ENCODE data around the gene ARID3B. TPM values are rescaled to one million over a fixed set of nuclear protein-coding genes. Genes with fewer than 3 reads are reported as not detected.
"Not testable (repeated sequence)": the region's sequence is repeated elsewhere in the genome, so short reads cannot be mapped to it uniquely, and the experiment has no call there.

ARID3B gene
- total RNA-seq, 1 experiment from 2014 or later, result 2.0 TPM

DNA sequence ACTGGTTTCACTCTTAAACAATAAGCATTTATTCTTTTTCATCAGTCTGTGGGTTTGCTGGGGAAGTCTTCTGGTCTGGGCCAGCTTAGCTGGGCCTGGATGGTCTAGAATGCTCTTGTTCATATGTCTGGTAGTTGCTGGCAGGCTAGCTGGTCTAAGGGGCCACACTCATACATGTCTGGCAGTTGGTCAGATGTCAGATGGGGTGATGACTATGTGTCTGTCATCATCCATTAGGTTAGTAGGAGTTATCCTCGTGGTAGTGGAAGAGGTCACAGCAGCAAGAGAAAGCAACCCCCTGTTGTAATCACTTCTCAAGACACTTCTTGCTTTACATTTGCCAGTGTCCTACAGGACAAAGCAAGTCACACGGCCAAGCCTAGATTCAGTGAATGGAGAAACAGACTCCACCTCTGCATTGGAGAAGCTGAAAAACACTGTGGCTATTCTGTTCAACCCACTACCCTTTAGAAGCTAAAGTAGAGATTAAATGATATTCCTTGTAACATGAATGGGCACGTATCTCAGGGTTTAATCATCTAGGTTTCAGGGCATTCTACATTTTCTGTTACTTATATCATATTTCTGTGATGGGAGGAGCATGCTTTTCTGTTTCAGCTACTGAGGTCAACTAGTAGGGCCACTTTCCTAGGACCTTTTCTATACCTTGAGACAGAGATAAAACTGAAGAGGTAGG is 5.5 kb upstream of the ARID3B start:
- DNase-seq (ENCODE audit: low read depth), result peak; percentile 33

DNA sequence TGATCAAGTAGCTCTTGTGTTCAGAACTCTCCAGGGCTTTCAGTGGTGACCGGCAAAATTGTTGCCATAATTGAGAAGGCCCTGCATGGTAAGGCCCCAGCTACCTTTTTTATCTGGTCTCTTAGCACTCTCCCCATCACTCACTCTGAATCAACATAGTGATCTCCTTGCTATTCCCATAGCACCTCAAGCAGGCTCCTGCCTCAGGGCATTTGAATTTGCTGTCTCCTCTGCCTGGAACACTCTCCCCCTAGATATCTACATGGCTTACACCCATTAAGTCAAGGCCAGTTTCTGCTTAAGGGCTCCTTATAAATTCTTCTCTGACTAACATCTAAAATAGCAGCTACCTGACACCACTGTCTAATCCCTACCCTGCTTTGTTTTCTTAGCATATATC is 3.3 kb upstream of the ARID3B start:
- no peak for DNase-seq (ENCODE audit: low read depth)

DNA sequence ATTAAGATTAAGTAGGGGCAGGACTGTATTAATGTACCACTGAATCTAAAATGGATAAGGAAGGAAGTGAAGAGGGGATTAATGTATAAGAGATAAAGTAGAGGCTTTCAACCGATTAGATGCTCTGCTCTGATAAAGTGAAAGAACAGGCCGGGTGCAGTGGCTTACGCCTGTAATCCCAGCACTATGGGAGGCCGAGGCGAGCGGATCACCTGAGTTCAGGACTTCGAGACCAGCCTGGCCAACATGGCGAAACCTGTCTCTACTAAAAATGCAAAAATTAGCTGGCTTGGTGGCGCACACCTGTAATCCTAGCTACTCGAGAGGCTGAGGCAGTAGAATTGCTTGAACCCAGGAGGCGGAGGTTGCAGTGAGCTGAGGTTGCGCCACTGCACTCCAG is 1.5 kb upstream of the ARID3B start:
- not testable (repeated sequence) for DNase-seq (ENCODE audit: low read depth)

DNA sequence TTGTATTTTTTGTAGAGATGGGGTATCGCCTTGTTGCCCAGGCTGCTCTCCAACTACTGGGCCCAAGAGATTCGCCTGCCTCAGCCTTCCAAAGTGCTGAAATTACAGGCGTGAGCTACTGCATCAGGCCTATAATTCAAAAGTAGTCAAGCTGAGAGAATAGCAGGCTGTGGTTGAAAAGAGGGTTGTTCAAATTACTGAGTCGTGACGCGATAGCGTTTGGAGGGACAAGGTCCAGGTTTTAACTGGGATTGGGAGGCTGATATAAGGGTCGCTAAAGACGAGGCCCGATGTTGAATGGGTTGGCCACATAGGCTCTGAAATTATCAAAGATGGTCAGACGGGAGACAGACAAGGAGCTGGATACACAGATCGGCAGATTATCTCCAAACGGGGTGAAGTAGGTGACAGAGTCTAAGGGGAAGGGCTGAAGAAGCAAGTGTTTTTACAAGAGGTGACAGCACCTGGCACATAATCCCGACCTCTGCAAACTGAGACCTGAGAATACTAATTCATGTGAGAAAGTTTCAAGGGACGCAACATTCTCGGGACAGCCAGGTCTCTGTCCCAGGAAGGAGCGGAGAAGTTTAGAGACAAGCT is 759 bp upstream of the ARID3B start:
- DNase-seq (ENCODE audit: low read depth), result peak; percentile 59

DNA sequence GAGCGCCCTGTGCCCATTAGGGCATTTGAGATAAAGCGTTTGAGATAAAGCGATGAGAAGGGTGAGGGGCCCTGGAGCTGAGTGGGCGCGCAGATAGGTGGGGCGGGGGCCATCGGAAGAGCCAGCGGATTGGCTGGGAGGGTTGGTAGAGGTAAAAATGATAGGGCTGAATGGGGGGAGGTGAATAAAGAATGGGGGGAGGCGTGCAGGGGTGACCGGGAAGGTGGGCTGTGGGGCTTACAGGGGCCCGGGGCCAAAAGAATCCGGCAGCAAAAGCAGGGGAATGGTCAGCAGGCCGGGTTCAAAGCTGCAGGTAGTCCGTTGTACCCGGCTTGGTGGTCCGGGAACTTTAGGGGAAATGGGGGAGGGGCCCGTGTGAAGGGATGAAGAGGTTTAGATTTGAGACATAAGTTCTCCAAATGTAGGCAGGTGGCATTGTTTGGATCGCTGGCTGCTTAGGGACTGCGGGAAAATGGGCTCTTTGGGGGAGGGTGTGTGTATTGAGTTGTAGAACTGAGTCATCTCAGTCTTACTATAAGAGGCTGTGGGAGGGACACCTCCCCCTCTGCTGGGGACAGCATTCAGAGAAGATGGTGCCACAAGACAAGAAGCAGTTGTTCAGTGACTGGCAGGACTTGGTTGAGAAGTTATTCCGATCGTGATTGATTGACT is 610 bp downstream of the ARID3B start:
- DNase-seq (ENCODE audit: low read depth), result peak; percentile 74

DNA sequence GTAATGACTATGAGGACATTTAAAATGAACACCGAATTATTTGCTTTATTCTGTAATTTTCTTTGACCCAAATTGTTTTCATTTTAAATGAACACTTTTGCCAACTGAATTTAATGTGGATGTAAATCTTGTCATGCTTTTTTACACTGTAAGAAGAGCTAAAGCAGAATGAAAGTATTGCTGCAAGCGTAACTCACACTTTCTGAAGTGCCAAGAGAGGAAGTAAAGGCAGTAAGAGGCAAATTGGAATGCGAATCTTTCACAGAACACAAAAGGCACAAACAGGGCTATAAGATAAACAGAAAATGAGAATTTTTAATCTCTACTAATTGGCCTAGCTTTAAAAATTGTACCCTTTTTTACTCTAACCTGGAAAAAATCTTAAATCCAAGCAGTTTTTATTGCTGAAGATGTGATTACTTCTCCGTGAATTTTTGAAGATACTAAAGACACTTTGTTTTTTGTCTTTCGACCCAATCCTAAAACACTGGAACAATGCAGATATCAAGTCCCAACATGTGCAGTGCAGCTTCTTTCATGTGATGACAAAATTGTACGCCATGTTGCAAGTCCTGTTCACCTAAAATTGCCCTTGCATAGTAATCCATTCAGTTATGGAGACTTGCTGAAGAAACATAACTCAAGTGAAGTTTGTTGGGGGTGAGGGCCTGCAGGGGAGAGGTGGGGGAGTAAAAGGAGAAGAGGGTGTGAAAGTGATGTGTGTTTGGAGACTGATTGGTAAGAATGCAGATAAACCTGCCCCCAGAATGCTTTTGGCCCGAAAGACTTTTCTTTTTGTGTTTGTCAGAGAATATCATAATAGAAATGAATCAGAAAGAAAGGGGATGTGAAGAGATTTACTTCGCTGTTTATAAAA is 1.4 kb downstream of the ARID3B start:
- no peak for DNase-seq (ENCODE audit: low read depth)

DNA sequence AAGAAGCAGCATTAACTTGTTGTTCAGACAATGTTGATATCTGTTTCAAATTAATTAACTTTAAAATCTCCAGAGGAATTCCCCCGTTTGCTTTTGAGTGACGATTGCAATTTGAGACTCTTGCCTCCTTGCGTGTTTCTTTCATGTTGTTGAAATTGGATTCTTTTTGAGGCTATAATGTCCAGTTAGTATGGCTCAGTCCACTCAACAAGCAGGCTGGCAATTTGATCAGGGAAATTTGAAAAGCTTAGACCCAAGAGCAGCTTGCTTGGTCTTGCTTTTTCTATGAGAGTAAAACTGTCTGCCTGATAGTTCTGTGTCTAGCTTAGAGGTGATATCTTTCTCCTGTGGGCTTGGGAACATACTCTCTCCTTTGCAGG is 2.0 kb downstream of the ARID3B start:
- no peak for DNase-seq (ENCODE audit: low read depth)

DNA sequence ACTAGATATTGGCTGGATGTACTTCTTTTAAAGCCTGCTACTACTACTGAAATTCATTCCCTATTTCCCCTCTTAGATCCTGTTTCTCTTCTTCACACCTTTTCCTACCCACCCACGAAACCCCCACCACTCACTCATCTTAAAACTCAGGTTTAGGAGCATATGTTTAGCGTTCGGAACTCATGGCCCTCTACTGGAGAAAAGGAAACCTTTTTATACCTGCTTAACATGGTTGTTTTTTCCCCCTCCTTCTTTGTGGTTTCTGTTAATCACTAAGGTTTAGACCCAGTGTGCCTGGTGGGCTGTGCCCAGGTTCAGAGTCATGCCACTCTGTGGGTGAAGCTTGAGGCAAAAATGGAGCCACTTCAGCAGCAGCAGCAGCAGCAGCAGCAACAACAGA is 2.6 kb downstream of the ARID3B start:
- no peak for DNase-seq (ENCODE audit: low read depth)

DNA sequence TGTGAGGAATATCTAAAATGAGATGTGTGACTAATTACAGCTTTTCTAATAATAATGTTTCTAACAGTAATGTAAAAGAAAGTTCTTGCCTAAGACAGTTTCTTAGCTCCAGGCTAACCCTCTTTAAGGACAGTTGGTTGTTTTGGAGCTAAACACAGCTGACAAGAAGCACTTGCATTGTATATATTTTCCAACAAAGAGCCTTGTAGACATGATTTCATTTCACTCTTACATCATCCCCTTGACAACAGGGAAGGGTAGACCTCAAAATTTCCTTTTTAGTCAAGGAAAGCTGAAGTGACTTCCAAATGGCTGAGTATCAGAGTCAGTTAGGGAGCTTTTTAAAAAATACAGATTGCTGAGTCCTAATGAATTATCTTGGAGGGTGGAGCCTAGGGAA is 4.1 kb downstream of the ARID3B start:
- no peak for DNase-seq (ENCODE audit: low read depth)

DNA sequence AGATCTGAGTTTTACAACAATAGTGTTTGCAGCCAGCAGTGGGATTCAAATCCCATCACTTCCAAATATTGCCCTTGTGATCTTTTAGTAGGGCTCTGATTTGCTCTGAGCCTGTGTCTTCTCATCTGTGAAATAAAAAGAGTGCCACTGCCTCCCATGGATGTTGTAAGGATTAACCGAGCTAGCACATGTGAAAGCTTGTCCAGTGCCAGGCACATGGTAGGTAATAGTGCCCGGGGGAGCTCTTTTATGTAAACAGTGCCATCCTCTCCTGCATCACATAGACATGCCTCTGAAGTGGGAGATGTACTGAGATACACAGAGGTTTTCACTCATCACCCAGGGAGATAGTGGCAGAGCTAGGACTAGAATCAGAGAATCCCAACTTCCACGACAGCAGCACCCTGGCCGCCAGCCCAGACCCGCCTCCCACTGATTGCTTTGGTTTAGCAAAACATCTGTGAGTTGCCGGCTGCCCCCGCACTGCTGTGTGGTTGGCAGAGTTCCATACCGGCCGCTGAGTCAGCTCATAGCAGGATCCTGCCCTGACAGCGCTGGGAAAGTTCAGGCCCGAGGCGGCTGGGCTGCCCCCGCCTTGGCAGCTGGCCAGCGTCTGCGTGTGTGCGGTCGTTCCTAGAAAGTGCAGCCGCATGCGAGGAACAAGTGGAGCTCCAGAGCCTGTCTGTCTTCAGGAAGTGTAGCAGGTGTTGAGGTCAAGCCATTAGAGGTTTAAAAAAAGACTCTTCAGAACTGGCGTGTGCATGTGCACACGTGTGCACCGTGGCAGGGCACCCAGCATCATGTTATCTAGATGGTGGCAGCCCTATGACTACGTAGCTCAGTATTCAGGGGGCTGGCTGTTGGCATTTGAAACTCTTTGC is 5.0 kb downstream of the ARID3B start:
- DNase-seq (ENCODE audit: low read depth), result peak; percentile 98

DNA sequence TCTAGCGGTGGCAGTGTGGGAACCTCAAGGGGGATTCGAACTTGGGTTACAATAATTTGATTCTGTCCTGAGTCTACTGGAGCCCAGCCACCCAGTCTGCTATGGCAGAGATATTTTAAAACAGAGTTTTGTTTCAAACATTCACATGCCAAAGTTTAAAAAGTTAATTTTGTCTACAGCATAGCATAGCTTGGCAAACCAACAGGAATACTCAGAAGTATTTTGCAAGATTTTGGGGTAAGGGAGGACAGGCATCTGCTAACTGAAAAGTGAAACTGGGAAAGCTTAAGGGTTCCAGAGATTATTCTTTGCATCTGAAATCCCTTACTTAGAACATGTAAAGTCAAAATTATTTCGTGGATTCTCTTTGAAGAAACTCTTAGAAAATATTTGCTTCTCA is 6.6 kb downstream of the ARID3B start:
- DNase-seq (ENCODE audit: low read depth), result no peak

DNA sequence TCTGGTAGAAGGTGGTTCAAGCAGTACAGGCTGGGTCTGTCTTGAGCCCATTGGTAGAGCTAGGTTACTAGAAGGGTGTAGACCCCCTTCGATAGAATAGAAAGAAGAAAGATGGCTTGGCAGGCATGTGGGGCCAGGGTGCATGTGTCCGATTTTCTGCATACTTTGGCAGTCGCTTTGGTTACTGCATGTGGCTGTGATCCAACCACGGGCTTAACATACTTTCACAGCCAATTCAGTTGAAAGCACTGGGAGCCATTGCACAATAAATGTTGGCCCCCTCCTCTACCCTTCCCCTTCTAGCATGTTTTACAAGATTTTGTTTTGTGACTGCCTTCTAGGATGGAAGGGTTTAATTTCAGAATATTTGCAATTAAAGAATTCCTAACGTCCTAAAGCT is 7.2 kb downstream of the ARID3B start:
- no peak for DNase-seq (ENCODE audit: low read depth)

DNA sequence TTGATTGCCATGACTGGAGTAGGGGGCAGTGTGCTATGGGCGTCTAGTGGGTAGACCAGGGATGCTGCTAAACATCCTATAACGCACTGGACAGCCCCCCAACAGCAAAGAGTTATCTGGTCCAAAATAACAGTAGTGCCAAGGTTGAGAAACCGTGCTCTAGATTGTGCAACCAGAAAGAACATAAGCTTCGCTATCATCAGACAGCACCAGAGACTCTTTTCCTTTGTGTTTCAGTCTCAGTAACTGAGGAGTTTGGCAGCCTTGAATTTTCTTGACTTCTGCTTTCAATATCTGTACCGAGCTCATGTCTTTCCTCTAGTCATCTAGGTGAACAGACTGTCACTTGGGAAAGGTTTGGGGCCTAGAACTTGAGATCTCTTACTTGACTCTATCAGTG is 8.8 kb downstream of the ARID3B start:
- DNase-seq (ENCODE audit: low read depth), result no peak

DNA sequence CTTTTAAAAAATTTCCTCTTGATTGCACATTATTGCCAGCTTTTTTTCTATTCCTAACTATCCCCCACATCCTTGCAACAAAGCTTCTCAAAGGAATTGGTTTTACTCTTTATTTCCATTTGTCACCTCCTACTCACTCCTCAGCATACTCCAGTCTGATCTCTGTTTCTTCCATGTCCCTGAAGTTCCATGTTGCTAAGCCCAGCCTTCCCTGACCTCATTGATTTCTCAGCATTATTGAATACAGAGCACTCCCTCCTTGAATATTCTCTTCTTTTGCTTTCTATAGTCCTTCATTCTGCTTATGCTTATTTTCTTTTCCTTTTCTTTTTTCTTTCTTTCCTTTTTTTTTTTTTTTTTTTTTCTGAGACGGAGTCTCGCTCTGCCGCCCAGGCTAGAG is 10.7 kb downstream of the ARID3B start:
- DNase-seq (ENCODE audit: low read depth), result no peak

DNA sequence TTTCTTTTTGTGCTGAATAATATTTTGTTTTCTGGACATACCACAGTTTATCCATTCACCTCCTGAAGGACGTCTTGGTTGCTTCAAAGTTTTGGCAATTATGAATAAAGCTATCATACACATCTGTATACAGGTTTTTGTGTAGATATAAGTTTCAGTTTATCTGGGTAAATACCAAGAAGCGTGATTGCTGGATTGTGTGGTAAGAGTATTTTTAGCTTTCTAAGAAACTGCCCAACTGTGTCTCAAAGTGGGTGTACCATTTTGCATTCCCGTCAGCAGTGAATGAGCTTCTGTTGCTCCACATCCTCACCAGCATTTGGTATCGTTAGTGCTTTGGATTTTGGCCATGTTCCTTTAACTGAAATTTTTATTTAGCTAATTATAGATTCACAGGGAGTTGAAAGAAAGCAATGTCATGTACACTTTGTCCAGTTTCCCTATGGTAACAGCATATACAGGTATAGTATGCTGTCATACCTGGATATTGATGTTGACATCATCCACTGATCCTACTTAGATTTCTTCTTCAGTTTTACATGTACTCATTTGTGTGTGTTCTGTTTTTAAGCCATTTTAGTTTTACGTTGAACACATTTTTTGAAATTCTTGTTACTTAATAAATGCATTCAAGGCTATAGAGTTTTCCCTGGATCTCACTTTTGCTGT is 11.9 kb downstream of the ARID3B start:
- no peak for DNase-seq (ENCODE audit: low read depth)

DNA sequence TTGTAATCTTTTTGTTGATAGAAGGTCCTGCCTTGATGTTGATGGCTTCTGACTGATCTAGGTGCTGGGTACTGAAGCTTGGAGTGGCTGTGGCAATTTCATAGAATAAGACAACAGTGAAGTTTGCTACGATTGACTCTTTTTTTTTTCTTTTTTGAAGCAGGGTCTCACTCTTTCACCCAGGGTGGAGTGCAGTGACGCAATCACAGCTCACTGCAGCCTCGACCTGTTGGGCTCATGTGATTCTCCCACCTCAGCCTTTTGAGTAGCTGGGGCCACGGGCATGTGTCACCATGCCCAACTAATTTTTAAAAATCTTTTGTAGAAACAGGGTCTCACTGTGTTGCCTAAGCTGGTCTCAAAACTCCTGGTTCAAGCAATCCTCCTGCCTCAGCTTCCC is 14.2 kb downstream of the ARID3B start:
- no peak for DNase-seq (ENCODE audit: low read depth)

DNA sequence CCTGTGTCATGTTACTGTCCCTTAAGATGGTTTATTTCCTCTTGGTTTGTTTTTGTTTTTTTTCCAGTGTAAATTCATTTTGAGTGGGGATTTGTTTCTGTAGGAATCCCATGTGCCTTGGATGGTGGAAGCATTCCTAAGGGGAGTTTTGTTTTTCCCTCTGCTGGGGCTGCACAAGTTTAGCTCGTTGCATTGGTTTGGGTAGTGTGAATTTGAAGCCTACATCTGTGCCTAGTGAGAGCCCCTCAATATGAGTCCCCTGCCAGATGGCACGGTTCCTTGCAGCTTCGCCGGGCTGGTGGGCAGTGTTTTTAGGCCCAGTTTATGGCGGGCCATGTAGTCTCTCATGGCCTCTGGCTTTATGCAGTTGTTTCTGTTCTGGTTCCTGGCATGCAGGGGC is 17.7 kb downstream of the ARID3B start:
- DNase-seq (ENCODE audit: low read depth), result no peak

DNA sequence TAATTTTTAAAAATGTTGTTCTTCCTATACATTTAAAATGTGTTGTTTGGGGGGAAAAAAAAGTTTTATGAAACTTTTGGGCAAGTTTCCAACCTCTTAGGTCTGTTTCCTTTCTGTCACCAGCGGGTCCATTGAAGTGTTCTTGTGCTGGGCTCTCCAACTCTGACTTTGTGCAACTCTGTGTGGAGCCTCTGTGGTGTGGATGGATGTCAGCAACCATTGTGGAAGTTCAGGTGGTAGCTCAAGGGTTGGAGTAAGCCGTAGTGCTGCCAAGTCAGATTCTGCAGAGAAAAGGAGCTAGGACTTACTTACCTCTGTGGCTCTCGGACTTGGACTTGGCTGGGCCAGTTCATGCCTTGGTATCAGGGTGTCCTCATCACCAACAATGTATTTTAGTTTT is 22.4 kb downstream of the ARID3B start:
- no peak for DNase-seq (ENCODE audit: low read depth)

DNA sequence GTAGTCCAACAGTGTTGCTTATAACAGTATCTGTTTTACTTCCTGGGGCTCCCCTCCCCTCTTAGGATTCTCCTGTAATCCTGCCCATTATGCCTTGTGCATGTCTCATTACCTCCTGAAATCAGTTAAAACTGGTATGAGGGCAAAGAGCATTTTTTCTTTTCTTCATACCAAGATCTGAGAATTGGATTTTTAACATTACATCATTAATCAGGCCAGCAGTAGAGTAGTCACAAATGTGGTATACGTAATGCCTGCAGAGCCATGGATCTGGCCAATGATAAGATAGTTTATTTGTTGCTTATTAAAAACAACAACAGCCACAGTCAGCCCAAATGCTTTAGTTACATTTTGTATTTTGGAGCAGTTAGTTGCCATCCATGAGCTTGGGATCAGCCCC is 23.2 kb downstream of the ARID3B start:
- no peak for DNase-seq (ENCODE audit: low read depth)

DNA sequence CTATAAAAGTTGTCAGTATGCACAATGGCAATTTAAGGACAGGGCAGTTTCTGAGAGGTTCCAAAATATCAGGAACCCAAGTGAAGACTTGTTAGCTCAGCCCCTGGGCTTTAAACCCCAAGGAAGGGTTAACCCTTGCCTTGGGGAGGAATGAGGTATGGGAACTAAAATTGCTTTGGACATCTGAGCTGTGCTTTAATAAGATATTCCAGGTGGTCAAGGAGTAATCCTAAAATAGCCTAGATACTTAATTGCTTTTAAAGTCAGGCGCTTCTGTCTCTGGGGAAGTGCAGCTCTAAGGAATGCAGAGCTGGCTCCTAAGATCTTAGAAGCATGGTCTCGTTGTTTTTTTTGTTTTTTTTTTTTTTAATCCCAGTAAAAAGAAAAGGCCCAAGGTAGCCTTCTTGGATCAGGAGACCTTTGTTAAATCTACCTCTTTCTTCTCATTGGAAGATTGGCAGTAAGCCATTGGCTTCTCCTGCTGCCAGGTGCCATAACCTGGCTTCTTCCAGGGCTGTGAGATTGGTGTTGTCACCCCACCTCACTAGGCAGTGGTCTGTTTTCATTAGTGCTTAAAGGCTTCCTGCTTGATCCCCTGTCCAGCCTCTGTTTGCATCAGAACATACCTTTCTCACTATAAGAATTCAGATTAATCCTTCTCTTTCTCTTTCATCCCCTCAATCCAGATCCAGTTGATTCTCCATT is 24.5 kb downstream of the ARID3B start:
- DNase-seq (ENCODE audit: low read depth), result no peak

All from M059J (cell line).